HEK293 (cell line): Measurements from ENCODE around the gene PTK7.

ENCODE experiments used
- BCL11A ChIP-seq: fragments of 450-650 bp; formaldehyde crosslinking; IDR thresholded peaks from 2 replicates; pipeline ENCODE4 v1.5.1; 2016; ENCODE audit warnings: low read depth, missing biosample characterization, missing genetic modification characterization
- CTCF ChIP-seq: fragments of 450-650 bp; formaldehyde crosslinking; IDR thresholded peaks from 2 replicates; pipeline ENCODE4 v1.5.1; 2016; ENCODE audit warnings: missing biosample characterization, missing genetic modification characterization
- EGR2 ChIP-seq: fragments of 450-650 bp; formaldehyde crosslinking; IDR thresholded peaks from 2 replicates; pipeline ENCODE4 v1.5.1; 2016; ENCODE audit warnings: low read depth, missing biosample characterization, missing genetic modification characterization
- ELK4 ChIP-seq: IDR thresholded peaks from 2 replicates; pipeline ENCODE4 v1.6.1; 2011; ENCODE audit warnings: mild to moderate bottlenecking, low read depth, low read length, borderline replicate concordance
- GLIS2 ChIP-seq: fragments of 450-650 bp; formaldehyde crosslinking; IDR thresholded peaks from 2 replicates; pipeline ENCODE4 v1.5.1; 2016; ENCODE audit warnings: missing biosample characterization, missing genetic modification characterization
- KLF17 ChIP-seq: fragments of 450-650 bp; formaldehyde crosslinking; IDR thresholded peaks from 2 replicates; pipeline ENCODE4 v1.5.1; 2016; ENCODE audit warnings: missing biosample characterization, missing genetic modification characterization
- KLF8 ChIP-seq: fragments of 450-650 bp; formaldehyde crosslinking; IDR thresholded peaks from 2 replicates; pipeline ENCODE4 v1.5.1; 2016; ENCODE audit warnings: missing biosample characterization, missing genetic modification characterization
- KLF9 ChIP-seq: fragments of 450-650 bp; formaldehyde crosslinking; IDR thresholded peaks from 2 replicates; pipeline ENCODE4 v1.5.1; 2016; ENCODE audit warnings: missing biosample characterization, missing genetic modification characterization, low read depth
- OVOL3 ChIP-seq: fragments of 450-650 bp; formaldehyde crosslinking; IDR thresholded peaks from 2 replicates; pipeline ENCODE4 v1.5.1; 2016; ENCODE audit warnings: missing biosample characterization, missing genetic modification characterization
- PRDM1 ChIP-seq: fragments of 450-650 bp; formaldehyde crosslinking; IDR thresholded peaks from 2 replicates; pipeline ENCODE4; 2016; ENCODE audit warnings: missing biosample characterization, missing genetic modification characterization
- SP2 ChIP-seq: fragments of 450-650 bp; formaldehyde crosslinking; IDR thresholded peaks from 2 replicates; pipeline ENCODE4 v1.5.1; 2016; ENCODE audit warnings: missing biosample characterization, missing genetic modification characterization
- TRIM28 ChIP-seq: IDR thresholded peaks from 2 replicates; pipeline ENCODE4 v1.6.1; 2011; ENCODE audit warnings: low read length, control low read depth, borderline replicate concordance
- ZBTB11 ChIP-seq: fragments of 450-650 bp; formaldehyde crosslinking; conservative IDR thresholded peaks from 2 replicates; pipeline ENCODE4 v1.5.1; 2016; ENCODE audit warnings: low read depth, missing biosample characterization, missing genetic modification characterization
- ZEB2 ChIP-seq: fragments of 450-650 bp; formaldehyde crosslinking; IDR thresholded peaks from 2 replicates; pipeline ENCODE4 v1.5.1; 2016; ENCODE audit warnings: missing biosample characterization, missing genetic modification characterization
- ZFHX2 ChIP-seq: fragments of 450-650 bp; formaldehyde crosslinking; conservative IDR thresholded peaks from 2 replicates; pipeline ENCODE4 v1.5.1; 2016; ENCODE audit warnings: missing biosample characterization, missing genetic modification characterization
- ZIC2 ChIP-seq: fragments of 450-650 bp; formaldehyde crosslinking; IDR thresholded peaks from 2 replicates; pipeline ENCODE4 v1.5.1; 2016; ENCODE audit warnings: missing biosample characterization, missing genetic modification characterization
- ZNF239 ChIP-seq: fragments of 450-650 bp; formaldehyde crosslinking; IDR thresholded peaks from 2 replicates; pipeline ENCODE4 v1.5.1; 2016; ENCODE audit warnings: missing biosample characterization, missing genetic modification characterization
- ZNF335 ChIP-seq: fragments of 450-650 bp; formaldehyde crosslinking; conservative IDR thresholded peaks from 2 replicates; pipeline ENCODE4 v1.5.1; 2016; ENCODE audit warnings: missing biosample characterization, missing genetic modification characterization
- ZNF433 ChIP-seq: fragments of 450-650 bp; formaldehyde crosslinking; IDR thresholded peaks from 2 replicates; pipeline ENCODE4 v1.5.1; 2016; ENCODE audit warnings: missing biosample characterization, missing genetic modification characterization, low read depth
- ZNF48 ChIP-seq: fragments of 450-650 bp; formaldehyde crosslinking; IDR thresholded peaks from 2 replicates; pipeline ENCODE4 v1.5.1; 2016; ENCODE audit warnings: missing biosample characterization, missing genetic modification characterization
- ZNF549 ChIP-seq: fragments of 450-650 bp; IDR thresholded peaks from 2 replicates; pipeline ENCODE4 v1.5.1; 2018; ENCODE audit warnings: missing biosample characterization, missing genetic modification characterization, mild to moderate bottlenecking, inconsistent platforms, moderate library complexity
- ZNF560 ChIP-seq: fragments of 450-650 bp; formaldehyde crosslinking; IDR thresholded peaks from 2 replicates; pipeline ENCODE4 v1.5.1; 2017; ENCODE audit warnings: missing biosample characterization, missing genetic modification characterization, borderline replicate concordance
- ZNF571 ChIP-seq: fragments of 450-650 bp; formaldehyde crosslinking; IDR thresholded peaks from 2 replicates; pipeline ENCODE4 v1.5.0; 2017; ENCODE audit warnings: missing biosample characterization, missing genetic modification characterization
- ZNF600 ChIP-seq: fragments of 450-650 bp; formaldehyde crosslinking; IDR thresholded peaks from 2 replicates; pipeline ENCODE4 v1.5.1; 2016; ENCODE audit warnings: missing biosample characterization, missing genetic modification characterization
- ZNF692 ChIP-seq: fragments of 450-650 bp; formaldehyde crosslinking; IDR thresholded peaks from 2 replicates; pipeline ENCODE4 v1.5.1; 2016; ENCODE audit warnings: missing biosample characterization, missing genetic modification characterization
- ZNF785 ChIP-seq: fragments of 450-650 bp; formaldehyde crosslinking; IDR thresholded peaks from 2 replicates; pipeline ENCODE4 v1.5.1; 2016; ENCODE audit warnings: missing biosample characterization, missing genetic modification characterization
- TF ChIP-seq, protein P1 (sequence below): fragments of 450-650 bp; formaldehyde crosslinking; IDR thresholded peaks from 2 replicates; pipeline ENCODE4 v1.5.1; 2016; ENCODE audit warnings: missing biosample characterization, missing genetic modification characterization

Gene PTK7

GRCh38 chr6:43174263-43175112 lies 98.4 kb downstream of the PTK7 start (continued):
- TF ChIP-seq GLIS2 (peak; percentile 88), OVOL3 (tag by site-specific recombination) (no peak), ZIC2 (peak; percentile 62), BCL11A (tag by site-specific recombination) (0 out of 2 replicates have a peak, but pooled peaks have one; percentile 44), ZNF335 (tag by site-specific recombination) (peak; percentile 82), ZEB2 (tag by site-specific recombination) (peak; percentile 63; the same call in 1 of the 2 replicates), KLF17 (peak; percentile 76), ZNF600 (tag by site-specific recombination) (peak; percentile 76), ZNF560 (tag by site-specific recombination) (no peak), TRIM28 (no peak), ZNF48 (tag by site-specific recombination) (no peak), CTCF (tag by site-specific recombination) (peak; percentile 65), ZFHX2 (tag by site-specific recombination) (peak; percentile 64), PRDM1 (no peak), ZNF785 (tag by site-specific recombination) (no peak), SP2 (peak; percentile 94), ZBTB11 (peak; percentile 35; the same call in 1 of the 2 replicates), KLF8 (tag by site-specific recombination) (peak; percentile 85), ZNF239 (tag by site-specific recombination) (no peak), ELK4 (peak; percentile 66; the same call in 1 of the 2 replicates), ZNF549 (tag by site-specific recombination) (no peak), ZNF433 (tag by site-specific recombination) (no peak), ZNF692 (tag by site-specific recombination) (0 out of 2 replicates have a peak, but pooled peaks have one; percentile 11), EGR2 (tag by site-specific recombination) (peak; percentile 74), KLF9 (peak; percentile 68; the same call in 1 of the 2 replicates), ZNF571 (tag by site-specific recombination) (no peak)
- TF ChIP-seq, protein P1, sequence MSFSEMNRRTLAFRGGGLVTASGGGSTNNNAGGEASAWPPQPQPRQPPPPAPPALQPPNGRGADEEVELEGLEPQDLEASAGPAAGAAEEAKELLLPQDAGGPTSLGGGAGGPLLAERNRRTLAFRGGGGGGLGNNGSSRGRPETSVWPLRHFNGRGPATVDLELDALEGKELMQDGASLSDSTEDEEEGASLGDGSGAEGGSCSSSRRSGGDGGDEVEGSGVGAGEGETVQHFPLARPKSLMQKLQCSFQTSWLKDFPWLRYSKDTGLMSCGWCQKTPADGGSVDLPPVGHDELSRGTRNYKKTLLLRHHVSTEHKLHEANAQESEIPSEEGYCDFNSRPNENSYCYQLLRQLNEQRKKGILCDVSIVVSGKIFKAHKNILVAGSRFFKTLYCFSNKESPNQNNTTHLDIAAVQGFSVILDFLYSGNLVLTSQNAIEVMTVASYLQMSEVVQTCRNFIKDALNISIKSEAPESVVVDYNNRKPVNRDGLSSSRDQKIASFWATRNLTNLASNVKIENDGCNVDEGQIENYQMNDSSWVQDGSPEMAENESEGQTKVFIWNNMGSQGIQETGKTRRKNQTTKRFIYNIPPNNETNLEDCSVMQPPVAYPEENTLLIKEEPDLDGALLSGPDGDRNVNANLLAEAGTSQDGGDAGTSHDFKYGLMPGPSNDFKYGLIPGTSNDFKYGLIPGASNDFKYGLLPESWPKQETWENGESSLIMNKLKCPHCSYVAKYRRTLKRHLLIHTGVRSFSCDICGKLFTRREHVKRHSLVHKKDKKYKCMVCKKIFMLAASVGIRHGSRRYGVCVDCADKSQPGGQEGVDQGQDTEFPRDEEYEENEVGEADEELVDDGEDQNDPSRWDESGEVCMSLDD (tag by site-specific recombination), result peak; percentile 90
